ENCODE results near the gene RYR1. TPM values are rescaled to one million over a fixed set of nuclear protein-coding genes. Genes with fewer than 3 reads are reported as not detected.

The RYR1 gene
- total RNA-seq, 1 experiment from 2014 or later = 34.2 TPM

- intact Hi-C loops (cut with micrococcal nuclease; ENCODE audit: unreplicated experiment) (no loop called here), in situ Hi-C loops (cut with HindIII; ENCODE audit: low pct_unique_long_range_greater_than_20kb, low sequenced_read_pairs) (no loop called here)
- no peak for ATAC-seq
- Histone ChIP-seq H3K4me3 (ENCODE audit: low read depth in 2 of 2, low read length in 2 of 2) (no peak overlapping the region), H3K36me3 (ENCODE audit: control insufficient read depth, insufficient read depth, low read length) (no peaks in the 10 kb centered on the region), H3K9me3 (ENCODE audit: control insufficient read depth, insufficient read depth, low read depth, low read length) (no peaks in the 10 kb centered on the region), H3K27ac (ENCODE audit: low read length) (no peak overlapping the region), H3K4me1 (ENCODE audit: control insufficient read depth, insufficient read depth, low read length) (no peaks in the 10 kb centered on the region), H3K27me3 (ENCODE audit: control insufficient read depth, insufficient read depth, low read length) (no peaks in the 10 kb centered on the region)
- TF ChIP-seq SIN3A (IDR thresholded peaks at IDR 0.05; ENCODE audit: borderline replicate concordance, insufficient read depth, low read depth, low read length) (no peak), TCF7L2 (IDR thresholded peaks at IDR 0.05; ENCODE audit: low read depth, low read length) (no peak), CTCF (IDR thresholded peaks at IDR 0.05) (no peak), POLR2AphosphoS5 (IDR thresholded peaks at IDR 0.05; ENCODE audit: low read depth, low read length) (no peak), REST (IDR thresholded peaks at IDR 0.05; ENCODE audit: insufficient read depth in 1 of 2, low read depth in 2 of 2, low read length in 1 of 2) (no peak)
- CTCF ChIA-PET = no interaction called here
- no TSS peak for BruUV-seq (replicated peaks)
- no peak for DNase-seq (ENCODE audit: low read depth, low spot score)
- POLR2A ChIA-PET = no interaction called here
Observed at GRCh38 chr19:38463365-38463764, 29.9 kb downstream of the RYR1 start.

GRCh38 chr19:38464421-38465082, 31.1 kb downstream of the RYR1 start:
- no TSS peak for BruUV-seq (replicated peaks)
- intact Hi-C loops (cut with micrococcal nuclease; ENCODE audit: unreplicated experiment) = no loop called here
- Histone ChIP-seq H3K27me3 (ENCODE audit: control insufficient read depth, insufficient read depth, low read length) (no peaks in the 10 kb centered on the region), H3K9me3 (ENCODE audit: control insufficient read depth, insufficient read depth, low read depth, low read length) (no peaks in the 10 kb centered on the region), H3K4me3 (ENCODE audit: low read depth in 2 of 2, low read length in 2 of 2) (no peak overlapping the region), H3K36me3 (ENCODE audit: control insufficient read depth, insufficient read depth, low read length) (no peaks in the 10 kb centered on the region), H3K4me1 (ENCODE audit: control insufficient read depth, insufficient read depth, low read length) (no peaks in the 10 kb centered on the region), H3K27ac (ENCODE audit: low read length) (no peak overlapping the region)
- ChIA-PET CTCF (no interaction called here), POLR2A (no interaction called here)
- in situ Hi-C loops (cut with HindIII; ENCODE audit: low pct_unique_long_range_greater_than_20kb, low sequenced_read_pairs) = no loop called here
- no peak for TF ChIP-seq POLR2AphosphoS5 (IDR thresholded peaks at IDR 0.05; ENCODE audit: low read depth, low read length)
- TF ChIP-seq TCF7L2 (IDR thresholded peaks at IDR 0.05; ENCODE audit: low read depth, low read length) = no peak
- no peak for TF ChIP-seq REST (IDR thresholded peaks at IDR 0.05; ENCODE audit: insufficient read depth in 1 of 2, low read depth in 2 of 2, low read length in 1 of 2)
- TF ChIP-seq SIN3A (IDR thresholded peaks at IDR 0.05; ENCODE audit: borderline replicate concordance, insufficient read depth, low read depth, low read length) = no peak
- TF ChIP-seq CTCF (IDR thresholded peaks at IDR 0.05) = no peak
- ATAC-seq (no peak), DNase-seq (ENCODE audit: low read depth, low spot score) (no peak)
